HG03025 (cell line): ENCODE results near the gene KCNQ2.

Source experiments
- ATAC-seq: cut with Tn5 transposase; IDR thresholded peaks from one replicate; pipeline ENCODE4 v1.9.1; 2021; ENCODE audit warnings: mild to moderate bottlenecking, moderate library complexity; ENCODE audit not compliant: unreplicated experiment, low FRiP score

Gene KCNQ2

GRCh38 chr20:63409066-63409833 is 63.2 kb downstream of the KCNQ2 start:
- ATAC-seq: no peak

GRCh38 chr20:63408684-63409046 is 63.8 kb downstream of the KCNQ2 start:
- no peak for ATAC-seq

- no peak for ATAC-seq
Observed at GRCh38 chr20:63407928-63408683, 64.3 kb downstream of the KCNQ2 start.

GRCh38 chr20:63406617-63407245 is 65.7 kb downstream of the KCNQ2 start:
- no peak for ATAC-seq

- no peak for ATAC-seq
Observed at GRCh38 chr20:63406011-63406410, 66.4 kb downstream of the KCNQ2 start.

GRCh38 chr20:63405102-63405730 is 67.2 kb downstream of the KCNQ2 start:
- no peak for ATAC-seq

- no peak for ATAC-seq
Observed at GRCh38 chr20:63404129-63405085, 68.0 kb downstream of the KCNQ2 start.

GRCh38 chr20:63403403-63404105 is 68.9 kb downstream of the KCNQ2 start:
- ATAC-seq: no peak

- no peak for ATAC-seq
Observed at GRCh38 chr20:63402860-63403220, 69.6 kb downstream of the KCNQ2 start.

- ATAC-seq: no peak
Observed at GRCh38 chr20:63402181-63402859, 70.1 kb downstream of the KCNQ2 start.

- no peak for ATAC-seq
Observed at GRCh38 chr20:63401384-63402110, 70.9 kb downstream of the KCNQ2 start.

- ATAC-seq: no peak
Observed at GRCh38 chr20:63400486-63401210, 71.8 kb downstream of the KCNQ2 start.

- no peak for ATAC-seq
Observed at GRCh38 chr20:63399596-63400375, 72.7 kb downstream of the KCNQ2 start.

- no peak for ATAC-seq
Observed at GRCh38 chr20:63398744-63399514, 73.5 kb downstream of the KCNQ2 start.

GRCh38 chr20:63397946-63398450 is 74.5 kb downstream of the KCNQ2 start:
- no peak for ATAC-seq
